HG03558 (cell line): ENCODE data around the gene TAPT1.
"Not testable (repeated sequence)": the region's sequence is repeated elsewhere in the genome, so short reads cannot be mapped to it uniquely, and the experiment has no call there.

Source experiments
- ATAC-seq: cut with Tn5 transposase; IDR thresholded peaks from one replicate; pipeline ENCODE4 v1.9.1; 2021; ENCODE audit warnings: moderate number of reproducible peaks; ENCODE audit not compliant: unreplicated experiment; ENCODE audit errors: extremely low read depth

The TAPT1 gene

DNA sequence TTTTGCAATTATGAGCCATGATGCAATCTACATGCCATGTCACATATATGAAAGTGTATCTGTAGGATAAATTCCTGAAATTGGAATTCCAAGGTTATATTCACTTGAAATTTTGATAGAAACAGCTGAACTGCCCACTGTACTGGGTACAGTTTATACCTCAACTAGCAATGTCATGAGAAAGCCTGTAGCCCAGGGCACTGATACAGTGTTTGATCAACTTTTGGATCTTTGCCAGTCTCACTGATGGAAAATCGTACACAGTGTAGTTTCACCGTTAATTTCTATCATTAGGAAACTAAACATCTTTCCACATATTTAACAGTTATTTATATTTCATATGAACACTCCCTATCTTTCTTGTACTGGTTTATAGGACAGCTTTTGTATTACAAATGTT lies 34.2 kb downstream of the TAPT1 start:
- no peak for ATAC-seq

DNA sequence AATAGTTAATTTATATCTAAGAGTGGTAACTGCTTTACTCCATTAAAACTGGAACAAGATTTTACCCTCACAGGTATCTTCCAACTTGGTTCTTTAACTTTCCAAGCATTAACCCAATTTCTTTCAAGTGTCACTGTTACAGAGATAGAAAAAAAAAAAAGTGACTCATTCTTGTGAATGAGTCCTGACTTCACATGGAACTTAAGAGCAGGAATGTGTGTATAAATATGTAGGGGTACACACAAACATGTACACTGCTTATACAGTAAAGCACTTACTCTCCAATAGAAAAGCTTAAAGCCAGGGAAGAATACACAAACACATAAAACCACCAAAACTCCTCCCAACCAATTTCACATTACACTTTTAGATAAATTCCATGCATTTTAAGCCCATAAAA lies 38.8 kb downstream of the TAPT1 start:
- no peak for ATAC-seq

DNA sequence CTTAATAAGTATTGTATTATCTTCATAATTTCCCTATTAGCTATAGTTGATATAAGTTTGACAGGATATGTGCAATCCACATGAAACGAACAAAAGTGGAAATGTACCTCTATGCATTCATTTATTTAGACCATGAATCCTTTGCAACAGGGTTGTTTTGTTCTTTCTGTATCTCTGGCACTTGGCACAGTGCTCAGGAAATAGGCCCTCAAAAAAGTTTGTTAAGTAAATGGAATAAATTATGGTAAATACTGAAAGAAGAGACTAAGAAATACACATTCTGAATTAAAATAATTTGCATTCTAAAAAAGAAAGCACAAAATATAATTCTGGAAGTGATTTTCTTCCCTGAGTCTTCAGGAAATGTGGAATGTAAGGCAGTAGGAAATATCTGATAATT lies 39.3 kb downstream of the TAPT1 start:
- no peak for ATAC-seq

DNA sequence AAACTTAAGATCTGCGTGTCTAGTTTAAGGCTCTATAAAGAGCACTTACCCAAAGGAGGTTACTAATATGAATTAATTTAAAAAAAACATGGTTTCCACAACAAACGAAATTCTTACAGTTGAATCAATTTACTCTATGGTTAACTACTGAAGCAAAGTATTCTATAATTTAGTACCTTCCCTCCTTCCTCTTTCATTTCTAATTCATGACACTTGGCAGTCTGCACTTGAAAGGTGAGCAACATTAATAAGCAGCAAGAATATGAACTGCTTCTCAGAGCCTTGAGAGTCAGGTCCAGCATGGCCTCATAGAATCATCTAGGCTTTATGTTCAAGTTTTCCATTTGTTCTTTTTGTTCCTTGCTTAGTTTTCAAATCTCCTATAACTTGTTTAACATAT lies 42.7 kb downstream of the TAPT1 start:
- no peak for ATAC-seq

DNA sequence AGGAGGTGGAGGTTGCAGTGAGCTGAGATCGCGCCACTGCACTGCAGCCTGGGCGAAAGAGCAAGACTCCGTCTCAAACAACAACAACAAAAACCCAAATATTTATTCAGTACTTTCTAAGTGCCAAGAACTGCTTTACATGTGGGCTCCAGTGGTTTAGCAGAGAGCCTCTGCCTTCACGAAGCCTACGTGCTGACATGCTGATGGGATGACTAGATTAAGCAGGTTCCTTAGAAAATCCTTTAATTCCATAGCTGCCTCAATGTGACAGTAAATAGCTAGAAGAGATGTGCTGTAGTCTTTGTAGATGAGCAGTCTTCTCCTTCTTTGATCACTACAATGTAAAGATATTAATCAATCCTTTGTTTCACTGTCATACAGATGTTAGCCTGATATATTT lies 49.6 kb downstream of the TAPT1 start:
- no peak for ATAC-seq

DNA sequence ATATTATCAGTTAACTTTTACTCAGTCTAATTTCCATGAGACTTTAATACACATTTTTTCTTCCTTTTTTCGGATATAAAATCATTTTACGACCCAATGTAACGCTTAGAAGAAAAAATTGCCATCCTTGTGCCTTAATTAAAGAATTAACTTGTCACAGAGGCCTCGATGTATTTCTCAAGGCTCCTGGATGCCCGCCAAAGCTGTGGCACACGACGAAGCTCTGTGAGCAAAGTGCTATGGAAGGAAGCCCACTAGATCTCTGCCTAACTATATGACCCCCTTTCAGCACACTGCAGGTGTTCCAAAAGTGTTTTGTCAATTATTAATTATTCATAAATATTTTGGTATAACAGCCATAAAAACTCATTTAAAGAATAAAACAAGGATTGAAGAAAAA lies 54.4 kb downstream of the TAPT1 start:
- no peak for ATAC-seq

DNA sequence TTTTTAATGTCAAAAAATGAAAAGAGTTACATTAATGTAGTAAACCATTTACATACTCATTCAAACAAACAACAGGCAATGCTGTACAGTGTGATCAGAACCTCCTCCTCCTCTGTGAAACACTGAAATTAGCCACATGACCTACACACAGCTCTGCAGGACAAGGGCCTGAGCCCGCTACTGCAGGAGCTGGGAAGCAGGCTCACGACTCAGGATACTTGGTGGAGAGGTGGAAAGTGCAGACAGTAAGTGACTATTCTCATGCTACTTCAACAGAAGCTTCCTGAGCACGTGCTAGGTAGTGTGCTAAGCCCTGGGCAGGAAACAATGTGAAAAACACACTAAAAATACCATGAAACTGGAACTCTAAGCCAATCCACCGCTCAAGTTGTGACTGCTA lies 56.8 kb downstream of the TAPT1 start:
- ATAC-seq, result no peak

DNA sequence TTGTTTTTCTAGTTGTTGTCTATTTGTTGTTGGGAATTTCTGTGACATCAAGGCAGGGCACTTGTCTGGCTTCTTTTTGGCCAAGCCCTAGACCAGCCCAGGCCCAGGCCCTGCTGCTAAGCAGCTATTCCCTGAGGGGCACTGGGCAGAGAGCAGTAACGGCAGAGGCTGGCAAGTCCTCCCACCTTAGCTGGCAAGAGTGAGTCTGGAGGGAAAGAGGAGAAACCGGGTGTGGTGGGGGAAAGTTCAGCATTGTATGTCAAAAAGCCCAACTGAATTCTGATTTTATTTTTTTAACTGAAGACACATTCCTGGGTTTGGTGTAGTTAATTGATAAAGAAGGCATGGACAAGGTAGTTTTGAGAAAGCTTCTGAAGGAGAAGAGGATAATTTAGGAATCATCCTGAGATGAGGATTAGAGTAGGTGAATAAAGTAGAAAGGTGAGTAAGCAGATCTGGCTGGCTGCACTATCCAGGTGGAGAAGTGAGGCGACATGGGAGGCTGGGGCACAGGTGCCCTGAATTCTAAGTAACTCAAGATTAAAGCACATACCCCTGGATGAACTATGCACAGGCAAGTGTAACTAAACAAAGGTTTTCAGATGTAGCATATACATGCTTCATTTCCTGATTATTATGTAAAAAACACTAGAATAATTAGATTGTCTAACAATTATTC lies 57.4 kb downstream of the TAPT1 start:
- ATAC-seq, result no peak

DNA sequence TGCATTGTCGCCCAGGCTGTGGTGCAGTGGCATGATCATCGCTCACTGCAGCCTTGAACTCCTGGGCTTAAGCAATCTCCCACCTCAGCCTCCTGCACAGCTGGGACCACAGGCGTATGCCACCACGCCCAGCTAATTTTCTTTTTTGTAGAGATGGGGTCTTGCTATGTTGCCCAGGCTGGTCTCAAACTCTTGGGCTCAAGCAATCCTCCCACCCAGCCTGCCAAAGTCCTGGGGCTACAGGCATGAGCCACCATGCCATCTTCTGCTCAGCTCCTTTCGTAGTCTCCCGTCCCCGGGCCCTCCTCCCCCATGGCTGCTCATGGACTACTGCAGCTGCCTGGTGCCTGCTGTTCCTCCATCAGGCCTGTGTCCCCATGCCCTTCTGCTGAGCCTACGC lies 58.1 kb downstream of the TAPT1 start:
- no peak for ATAC-seq

DNA sequence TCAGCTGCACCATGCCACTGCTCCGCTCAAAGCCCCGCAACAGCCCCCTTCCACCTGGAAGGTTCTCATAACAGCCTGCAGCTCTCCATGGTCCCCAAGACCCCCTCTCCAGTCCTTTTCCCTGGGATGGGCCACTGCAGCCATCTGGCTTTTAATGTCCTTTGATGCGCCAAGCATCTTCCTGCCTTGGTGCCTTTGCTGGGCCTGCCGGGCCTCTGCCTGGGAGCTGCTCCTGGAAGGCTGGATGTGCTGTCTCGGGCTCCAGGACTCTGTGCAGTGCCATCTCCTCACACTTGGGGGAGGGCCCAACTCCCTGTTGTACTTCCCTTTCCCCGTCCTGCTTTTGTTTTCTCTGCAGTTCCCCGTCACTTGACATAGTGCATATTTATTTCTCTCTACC lies 60.3 kb downstream of the TAPT1 start:
- ATAC-seq, result no peak

DNA sequence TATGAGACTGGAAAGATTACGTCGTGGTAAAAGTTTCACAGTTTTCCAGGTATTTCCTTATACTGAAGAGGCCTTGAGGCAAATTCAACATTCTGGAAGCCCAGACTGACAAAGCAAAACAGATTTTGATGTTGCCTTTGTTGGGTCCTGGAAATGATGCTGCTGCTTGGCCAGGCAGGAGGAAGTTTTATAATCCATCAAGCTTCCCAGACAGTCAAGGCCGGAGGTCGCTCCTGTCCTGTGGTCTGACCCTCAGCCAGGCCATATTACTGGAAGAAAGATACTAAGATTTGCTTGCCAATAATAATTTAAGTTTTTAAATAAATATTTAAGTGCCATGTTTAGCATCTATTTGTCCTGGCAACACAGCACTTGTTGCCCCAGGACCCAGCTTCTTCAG lies 63.4 kb downstream of the TAPT1 start:
- ATAC-seq, result no peak

DNA sequence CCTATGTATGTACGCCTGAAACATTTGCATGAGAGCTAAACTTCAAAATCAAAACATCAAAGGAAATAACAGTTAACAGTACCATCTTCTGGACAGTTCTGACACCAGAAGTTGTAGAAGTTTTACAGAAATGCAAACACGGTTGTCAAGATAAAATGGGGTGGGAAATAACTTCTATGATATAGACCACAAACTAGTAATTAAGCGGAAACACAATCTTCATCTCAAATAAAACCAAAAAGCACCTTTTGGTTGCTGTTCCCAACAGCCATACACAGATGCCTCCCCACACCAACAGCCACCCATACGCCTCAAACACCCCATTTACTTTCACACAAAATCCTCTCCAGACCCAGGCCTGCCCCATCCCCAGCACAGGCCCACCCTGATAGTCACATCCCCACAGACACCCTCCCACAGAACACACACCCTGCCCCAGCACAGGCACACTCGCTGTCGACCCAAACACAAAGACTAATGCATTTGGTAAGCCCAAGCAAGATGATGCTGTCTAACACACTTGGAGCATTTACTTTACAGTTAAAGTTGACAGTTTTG lies 64.3 kb downstream of the TAPT1 start:
- no peak for ATAC-seq

DNA sequence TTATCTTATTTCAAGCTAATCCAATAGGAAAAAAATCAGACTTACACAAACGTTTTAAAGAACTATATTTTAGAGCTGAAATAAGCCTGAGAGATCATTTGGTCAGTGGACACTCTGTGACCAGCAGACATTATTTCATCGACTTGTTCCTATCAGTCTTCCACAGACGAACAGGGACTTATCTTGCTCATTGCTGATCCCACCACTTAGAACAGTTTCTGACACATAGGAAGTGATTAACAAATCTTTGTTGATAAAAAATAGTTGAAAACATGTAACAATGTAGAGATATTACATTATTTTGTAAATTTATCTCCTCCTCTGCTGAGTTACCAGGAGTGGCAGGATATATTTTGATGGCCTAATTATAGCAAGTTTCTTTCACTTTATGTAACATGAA lies 65.8 kb downstream of the TAPT1 start:
- ATAC-seq, result no peak

DNA sequence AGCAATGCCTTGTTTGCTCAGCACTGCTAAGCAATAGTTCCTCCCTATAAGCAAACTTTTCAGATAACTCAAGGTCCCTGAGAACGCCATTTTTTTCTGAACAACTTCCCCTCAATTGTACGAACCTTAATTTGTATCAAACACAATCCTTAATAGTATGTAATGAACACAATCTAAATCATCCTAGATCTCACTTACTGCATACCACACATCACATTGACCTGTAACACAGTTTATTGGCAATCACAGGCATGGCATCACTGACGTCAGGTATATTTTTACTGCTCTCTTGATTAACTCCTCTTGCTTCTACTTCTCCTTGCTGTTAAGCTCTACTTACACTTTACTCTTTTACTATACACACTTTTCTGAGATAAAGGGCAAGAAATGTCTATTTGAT lies 67.0 kb downstream of the TAPT1 start:
- no peak for ATAC-seq

DNA sequence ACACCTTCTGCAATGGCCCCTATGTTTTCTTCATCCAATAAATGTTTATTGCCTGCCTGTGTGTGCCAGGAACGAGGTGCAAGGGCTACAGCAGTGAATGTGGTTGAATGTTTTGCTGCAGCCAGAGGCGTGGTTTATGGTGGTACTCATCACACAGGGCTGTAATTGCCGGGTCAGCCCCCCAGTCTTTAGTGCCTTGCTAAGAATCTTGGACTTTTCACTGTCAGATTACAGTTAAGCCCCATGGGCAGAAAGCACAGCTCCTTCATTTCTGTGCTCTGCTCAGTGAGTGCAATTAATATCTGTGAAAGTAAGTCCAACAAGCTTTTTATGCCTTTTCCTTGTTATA lies 67.8 kb downstream of the TAPT1 start:
- ATAC-seq, result no peak

DNA sequence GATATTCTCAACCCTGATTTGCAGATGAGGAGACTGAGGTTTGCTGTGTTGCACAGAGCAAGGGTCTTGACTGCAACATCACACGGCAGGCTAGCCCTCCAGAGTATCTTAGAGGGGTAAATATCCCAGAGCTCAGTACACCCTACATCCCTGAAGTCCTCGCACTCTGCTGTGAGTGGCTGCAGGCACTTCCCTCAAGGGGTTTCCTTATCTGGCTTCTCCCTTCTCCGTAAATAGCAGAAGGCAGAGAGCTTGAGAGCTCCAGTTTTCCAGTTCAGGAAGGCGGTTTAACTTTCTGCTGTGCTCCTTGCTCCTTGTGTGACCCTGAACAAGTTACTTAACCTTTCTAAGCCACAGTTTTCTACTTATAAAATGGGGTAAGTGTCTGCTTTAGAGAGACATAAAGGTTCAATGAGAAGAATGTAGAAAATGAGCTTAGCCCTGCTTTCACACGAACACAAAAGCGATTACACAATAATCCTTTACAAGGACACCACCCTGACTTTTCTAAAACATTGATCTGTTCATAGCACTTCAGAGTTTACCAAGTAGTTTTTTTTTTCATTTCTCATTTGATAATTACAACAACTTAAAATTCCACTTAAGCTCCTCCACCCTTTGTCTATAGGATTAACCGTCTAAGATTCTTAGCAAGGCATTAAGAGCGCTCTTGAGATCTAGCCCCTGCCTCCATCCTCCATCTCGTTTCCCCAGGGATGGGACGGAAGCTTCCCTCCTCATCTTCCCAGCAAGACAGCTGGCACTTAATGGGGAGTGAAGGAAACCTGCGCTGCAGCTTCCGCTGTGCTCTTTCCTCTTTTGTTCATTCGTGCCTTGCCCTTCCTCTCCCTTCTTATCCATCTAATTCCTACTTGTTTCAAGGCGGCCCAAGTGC lies 68.4 kb downstream of the TAPT1 start:
- ATAC-seq, result no peak

DNA sequence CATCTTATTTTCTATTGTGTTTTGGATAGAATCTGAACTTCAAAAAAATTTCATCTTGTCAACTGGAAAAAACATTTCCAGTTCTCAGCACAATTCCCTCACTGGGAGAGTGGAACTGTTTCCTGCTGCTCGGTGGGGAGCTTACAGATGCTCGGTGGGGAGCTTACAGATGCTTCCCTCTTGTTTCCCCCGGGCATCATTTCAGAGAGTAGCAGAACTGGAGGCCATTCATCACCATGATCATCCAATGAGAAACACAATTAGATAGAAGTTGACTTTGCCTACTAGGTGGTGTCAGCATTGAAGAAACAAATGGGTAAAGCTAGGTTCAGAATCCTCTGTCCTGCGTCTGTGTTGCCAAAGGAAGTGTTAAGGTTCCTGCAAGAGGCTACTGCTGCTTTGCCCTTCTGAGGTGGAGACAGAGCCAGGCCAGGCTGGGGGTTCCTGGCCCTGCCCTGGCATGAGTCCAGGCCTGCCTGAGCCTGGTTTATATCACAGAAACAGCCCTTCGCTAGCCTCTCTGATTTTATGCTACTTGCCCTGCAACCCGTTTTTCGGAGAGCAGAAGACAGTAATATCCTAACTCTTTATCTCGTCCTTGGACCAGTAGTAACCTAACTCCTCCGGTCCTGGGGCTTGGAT lies 70.6 kb downstream of the TAPT1 start:
- no peak for ATAC-seq

DNA sequence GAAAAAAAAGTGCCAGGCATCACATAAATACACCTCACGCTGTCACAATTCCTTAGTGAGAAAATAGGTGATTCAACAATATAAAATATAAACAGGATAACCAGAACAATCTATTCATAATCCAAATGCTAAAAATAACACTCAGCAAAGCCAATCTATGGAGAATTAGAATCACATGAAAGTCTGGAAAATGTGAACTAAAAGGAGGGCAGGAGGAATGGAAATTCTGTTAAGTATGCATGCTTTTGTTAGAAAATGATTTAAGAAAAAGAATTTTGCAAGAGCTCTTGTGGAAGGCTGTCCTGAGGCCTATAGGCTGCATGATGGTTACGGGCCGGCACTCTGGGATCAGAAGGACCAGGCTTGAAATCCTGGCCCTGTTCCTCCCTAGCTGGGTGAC lies 71.8 kb downstream of the TAPT1 start:
- no peak for ATAC-seq

DNA sequence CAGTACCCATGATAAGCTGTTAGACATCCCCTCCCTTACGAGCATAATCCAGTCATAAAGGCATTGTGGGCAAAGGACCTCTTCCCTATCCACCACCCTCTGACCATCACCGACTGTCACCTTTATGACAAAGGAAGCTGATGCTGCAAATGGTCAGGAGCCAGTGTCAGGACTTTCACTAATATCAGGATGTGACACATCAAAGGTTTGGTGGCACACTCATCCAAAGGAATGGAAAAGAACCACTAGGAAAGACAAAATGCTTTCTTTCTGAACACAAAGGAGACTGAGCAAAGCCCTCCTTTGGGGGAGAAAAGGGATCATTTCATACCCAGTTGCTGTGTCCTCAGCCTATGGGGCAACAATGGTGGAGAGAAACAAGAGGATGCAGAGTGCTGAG lies 75.6 kb downstream of the TAPT1 start:
- ATAC-seq, result no peak

DNA sequence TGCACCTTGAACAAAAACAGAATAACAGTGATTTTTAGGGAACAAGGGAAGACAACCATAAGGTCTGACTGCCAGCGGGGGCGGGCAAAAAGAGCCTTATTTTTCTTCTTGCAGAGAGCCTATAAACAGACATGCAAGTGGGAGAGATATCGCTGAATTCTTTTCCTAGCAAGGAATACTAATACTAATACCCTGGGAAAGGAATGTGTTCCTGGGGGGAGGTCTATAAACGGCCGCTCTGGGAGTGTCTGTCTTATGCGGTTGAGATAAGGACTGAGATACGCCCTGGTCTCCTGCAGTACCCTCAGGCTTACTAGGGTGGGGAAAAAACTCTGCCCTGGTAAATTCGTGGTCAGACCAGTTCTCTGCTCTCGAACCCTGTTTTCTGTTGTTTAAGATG lies 81.4 kb downstream of the TAPT1 start:
- not testable (repeated sequence) for ATAC-seq

DNA sequence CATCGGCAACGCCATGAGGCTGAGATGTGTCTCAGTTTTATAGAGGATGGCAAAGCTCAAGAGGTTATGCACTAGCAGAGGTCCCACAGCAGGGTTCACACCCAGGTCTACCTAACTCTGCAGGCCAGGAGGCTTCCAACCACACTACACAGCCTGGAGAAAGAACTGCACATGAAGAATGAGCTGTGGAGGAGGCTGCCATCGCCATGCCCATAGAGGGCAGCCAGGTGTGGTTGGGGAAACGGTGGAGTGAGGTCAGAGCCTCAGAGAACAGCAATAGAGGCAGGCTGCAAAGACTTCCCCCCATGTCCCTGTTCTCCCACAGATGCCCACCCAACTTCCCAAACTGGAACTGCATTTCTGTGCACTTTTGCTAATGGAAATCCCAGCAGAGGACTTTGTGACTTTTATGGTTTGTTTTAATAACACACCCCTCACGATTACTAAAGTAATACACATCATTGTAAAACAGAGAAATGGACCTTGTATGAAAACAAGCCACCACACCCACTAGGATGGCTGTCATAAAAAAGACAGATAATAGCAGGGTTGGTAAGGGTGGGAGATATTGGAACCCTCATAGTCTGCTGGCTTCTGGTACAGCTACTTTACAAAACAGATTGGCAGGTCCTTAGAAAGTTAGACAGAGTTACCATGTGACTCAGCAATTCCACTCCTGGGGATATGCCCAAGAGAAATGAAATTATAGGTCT lies 83.5 kb downstream of the TAPT1 start:
- ATAC-seq, result no peak
